NCI-H2107 treated with DMSO at 0.1 percent for 48 hours (cell line): ENCODE results near the gene C1QTNF12.

Experiments used
- DNase-seq: peaks from one replicate; lab custom pipeline; 2025; ENCODE audit not compliant: unreplicated experiment; lab: John Stamatoyannopoulos, UW

The C1QTNF12 gene

DNA sequence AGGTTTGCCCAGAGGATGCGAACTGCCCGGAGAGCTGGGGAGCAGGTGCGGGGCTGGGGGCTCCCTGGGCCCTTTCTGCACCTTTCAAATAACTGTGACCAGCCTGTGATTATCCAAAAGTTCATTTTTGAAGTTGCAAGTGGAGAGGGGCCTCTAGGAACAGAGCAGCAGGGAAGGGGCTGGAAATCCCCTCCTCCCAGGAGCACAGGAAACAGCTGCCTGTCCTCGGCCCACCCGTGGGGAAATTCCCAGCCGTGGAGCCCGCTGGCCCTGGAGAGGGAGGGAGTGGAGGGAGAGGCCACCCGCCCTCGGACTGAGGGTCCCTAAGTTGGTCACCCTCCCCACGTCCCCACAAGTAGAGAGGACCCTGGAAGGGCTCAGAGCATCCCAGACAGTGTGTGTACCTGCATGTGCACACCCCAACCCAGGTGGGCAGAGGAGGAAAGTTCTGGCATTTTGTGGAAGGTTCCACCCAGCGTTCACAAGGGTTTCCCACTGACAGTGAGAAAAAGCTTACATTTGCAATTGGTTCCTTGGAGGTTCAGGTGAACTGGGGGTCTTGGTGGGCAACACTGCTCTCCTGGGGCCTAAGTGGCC lies 31.3 kb downstream of the C1QTNF12 start:
- no peak for DNase-seq

DNA sequence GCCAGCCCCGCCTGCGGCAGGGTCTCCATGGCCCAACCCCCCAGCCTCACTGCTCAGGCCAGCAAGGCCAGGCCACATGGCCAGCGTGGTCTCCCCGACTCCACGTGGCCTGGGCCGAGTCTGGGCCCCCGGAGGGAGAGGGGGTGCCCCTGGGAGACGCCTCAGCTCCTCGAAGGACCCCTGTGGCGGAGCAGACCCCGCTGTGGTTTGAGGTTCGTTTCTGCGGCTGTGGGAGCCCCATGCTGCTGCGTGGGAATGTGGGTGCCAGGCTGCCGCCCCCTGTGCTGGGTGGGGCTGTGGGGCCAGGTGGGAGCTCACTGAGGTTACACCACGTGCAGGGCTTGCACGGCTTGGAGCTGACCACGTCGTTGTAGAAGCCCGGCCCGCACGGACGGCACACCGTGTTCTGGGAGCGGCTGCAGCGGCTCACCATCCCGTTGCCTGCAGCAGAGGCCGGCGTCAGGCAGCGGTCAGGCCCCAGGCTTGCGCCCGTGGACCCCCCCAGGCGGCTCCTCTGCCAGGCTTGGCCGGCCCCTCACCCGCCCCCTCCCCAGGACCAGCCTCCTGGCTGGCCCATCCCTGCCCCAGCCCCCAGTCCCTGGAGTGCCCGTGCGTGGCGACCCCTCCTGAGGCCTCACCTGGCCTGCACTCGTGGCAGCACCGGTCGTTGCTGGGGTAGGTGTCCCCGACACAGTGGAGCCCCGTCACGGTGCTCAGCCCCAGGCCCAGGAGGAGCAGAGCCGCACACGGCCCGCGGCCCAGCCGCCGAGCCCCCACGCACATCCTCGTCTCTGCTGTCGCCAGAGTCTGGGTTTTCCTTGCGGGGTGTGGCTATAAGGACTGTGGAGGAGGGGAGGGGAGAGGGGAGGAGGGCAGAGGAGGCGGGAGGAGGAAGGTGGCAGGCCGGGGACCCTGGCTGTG lies 32.9 kb downstream of the C1QTNF12 start, which contains the start of gene TNFRSF4:
Gene TNFRSF4, minus strand, starts transcription at position 809 of the 921 bp plus-strand sequence. Its CDS starts 26 bp downstream, at position 783.
- DNase-seq: no peak

DNA sequence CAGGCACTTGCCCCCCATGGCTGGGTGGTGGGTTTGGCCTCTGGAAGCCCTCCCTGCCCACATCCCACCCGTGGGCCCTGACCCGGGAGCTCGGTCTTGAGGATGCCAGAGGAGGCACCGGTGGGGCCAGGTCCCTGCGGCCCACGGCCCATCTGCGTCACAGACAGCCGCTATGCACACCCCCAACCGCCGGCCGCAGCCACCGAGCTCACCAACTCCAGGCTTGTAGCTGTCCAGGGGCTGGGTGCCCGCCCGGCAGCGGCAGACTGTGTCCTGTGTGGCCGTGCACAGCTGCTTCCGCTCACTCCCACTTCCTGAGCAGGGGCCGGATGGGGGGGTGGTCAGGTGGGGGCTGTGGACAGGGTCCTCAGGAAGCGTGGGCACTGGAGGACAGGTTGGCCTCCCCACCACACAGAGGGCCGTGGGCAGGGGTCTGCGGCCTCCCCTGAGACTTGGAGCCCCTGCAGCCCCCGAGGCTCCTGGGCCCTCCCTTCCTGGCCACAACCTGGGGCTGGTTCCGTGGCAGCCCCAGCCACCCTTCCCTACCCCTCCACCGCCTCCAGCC lies 33.7 kb downstream of the C1QTNF12 start:
- DNase-seq: no peak

DNA sequence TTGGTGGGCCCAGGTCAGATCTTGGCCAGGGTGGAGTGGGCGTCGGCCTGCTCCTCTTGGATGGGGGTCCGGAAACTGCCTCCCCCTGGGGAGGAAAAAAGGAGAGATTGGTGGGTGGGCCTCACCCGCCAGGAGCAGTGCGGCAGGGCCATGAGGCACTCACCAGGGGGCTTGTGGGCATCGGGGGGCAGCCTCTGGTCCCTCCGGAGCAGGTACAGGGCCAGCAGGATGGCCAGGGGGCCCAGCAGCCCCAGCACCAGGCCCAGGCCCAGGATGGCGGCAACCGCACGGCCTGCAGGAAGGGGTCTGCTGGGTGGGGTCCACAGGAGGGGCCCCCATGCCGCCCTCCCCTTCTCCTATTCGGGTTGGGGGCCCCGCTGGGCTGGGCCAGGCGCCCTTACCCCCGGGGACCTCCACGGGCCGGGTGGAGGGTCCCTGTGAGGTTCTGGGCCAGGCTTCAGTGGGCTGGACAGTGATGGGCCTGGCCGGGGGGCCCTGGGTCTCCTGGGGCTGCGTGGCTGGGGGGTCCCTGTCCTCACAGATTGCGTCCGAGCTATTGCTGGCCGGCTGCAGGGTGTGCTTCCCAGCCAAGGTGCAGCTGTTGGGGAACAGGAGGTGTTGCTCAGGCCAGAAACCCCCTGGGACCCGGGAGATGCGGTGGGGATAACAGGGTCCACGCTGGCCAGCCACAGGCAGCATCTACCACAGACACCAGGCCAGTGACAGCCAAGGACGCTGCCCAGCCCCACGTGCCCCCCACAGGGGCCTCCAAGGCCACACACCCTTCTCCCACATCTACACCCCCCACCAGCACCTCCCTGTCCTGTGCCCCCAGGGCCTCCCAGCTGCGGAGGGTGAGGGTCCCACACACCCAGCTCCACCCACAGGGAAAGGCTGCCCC lies 34.7 kb downstream of the C1QTNF12 start:
- DNase-seq: no peak

DNA sequence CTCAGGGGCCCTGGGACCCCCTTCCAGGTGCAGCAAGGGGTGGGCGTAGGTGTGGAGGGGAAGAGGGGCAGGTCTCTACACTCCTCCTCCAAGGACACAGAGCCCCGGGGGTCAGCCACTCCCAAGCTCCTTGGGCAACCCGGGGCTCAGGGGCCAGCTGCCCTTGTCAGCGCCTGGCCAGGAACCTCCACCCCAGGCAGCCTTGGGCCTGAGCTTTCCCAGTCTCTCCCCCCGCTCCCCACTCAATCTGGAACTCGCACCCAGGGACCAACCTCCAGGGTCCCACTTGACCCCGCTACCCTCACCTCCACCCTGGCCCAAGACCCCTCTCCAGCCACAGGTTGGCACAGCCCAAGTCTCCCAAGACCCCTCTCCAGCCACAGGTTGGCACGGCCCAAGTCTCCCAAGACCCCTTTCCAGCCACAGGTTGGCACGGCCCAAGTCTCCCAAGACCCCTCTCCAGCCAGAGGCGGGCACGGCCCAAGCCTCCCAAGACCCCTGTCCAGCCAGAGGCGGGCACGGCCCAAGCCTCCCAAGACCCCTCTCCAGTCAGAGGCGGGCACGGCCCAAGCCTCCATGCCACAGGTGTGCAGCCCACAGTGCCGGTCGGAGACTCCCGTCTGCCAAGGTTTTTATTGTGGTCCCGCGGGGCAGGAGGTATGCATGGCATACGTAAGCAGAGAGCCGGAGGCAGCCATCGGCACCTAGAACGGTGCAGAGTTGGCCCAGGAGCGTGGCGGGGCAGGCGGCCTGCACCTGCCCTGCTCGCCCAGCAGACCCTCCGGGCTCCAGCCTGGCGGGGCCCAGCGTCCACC lies 35.6 kb downstream of the C1QTNF12 start:
- DNase-seq: no peak

DNA sequence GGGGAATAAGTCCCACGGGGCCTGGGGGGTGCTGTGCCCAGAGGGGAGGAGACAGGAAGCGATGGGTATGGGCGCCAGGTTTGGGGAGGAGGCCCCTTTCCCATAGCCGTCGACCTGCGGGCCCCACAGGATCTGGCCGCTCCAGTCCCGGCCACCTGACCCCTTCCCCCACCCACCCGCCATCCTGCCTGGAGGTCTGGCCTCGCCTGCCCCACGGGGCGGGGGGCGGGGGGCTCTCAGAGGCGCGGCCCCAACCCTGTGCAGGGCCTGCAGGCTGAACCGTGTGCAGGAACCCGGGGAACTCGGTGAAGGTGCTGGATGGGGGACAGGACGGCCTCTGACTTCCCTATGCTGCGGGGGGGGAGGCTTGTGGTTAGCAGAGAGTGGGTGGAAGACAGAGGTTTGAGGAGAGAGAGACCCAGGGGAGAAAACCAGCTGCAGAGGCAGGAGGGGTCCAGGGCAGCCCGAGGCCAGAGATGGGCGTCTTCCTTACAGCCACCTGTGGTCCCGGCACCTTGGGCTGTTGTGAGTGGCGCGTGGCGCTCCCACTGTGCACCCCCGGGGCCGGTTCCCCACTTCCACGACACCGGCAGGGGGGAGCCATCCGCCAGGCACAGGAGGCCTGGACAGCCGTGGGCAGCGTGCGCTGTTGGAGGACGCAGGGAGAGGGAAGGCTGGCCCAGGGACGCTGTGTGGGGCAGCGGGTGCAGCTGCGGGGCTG lies 37.6 kb downstream of the C1QTNF12 start:
- no peak for DNase-seq

DNA sequence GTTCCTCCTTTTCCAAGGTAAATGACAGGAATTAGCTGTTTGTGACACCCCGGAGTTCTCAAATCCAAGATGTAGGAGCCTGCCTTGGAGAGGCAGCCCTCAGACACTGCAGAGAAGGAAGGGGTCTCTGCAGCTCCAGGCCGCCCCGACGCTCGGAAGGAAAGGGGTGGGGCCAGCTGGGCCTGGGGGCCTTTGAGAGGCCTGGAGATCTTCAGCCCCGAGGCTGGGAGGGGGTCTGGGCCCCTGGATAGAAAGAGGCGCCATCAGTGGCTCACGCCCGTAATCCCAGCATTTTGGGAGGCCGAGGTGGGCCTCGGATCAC lies 39.0 kb downstream of the C1QTNF12 start:
- no peak for DNase-seq

DNA sequence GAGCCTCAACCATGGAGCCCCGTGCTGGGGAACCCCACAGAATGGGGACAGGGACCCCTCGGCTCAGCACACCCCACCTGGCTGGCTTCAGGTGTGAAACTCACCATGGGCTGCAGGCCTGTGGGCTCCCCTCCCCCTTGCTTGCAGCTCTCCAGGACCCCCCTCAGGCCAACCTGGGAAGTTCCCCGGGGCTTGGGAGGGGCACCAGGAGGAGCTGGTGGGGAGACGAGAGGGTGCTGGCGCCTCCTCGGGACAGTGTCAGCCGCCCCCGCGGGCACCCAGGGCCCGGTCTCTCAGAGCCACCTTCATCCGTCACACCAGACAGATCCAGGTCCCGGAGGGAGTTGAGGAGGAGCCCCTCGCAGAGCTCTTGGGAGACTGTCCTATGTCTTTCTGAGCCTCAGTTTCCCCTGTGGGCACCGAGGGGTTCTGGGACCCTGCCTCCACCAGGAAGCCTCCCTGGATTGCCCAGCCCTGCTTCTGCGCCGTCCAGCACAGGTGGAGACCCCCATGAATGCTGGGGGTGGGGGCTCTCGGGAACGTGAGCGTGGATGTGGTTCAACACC lies 39.5 kb downstream of the C1QTNF12 start:
- DNase-seq: no peak

DNA sequence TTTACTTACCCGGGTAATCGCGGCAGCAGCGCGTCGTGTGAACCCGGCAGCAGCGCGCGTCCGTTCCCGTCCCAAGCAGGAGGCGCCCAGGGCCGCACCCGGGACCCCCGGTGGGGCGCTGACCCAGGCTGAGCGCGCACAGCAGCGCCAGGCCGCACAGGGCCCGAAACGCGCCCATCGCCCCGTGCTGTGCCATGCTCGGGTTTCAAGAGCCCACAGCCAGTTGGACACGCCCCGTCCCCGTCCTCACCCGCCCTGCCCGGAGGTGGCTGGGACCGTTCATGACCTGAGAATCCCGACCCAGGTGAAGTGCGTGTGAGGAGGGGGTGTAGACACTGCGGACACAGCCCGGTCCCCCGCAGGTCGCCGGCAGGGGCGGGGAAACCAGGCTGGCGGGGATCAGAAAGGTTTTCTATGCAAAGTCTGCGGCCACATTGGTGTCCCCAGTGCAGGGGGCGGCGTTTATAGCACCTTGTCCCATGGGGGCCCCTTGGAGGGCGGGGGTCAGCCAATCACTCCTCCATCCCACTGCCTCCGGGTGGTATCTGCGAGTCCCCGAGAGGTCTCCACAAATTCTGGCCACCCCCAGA lies 40.1 kb downstream of the C1QTNF12 start, which contains the start of gene TNFRSF18:
Gene TNFRSF18, minus strand, starts transcription at position 217 of the 590 bp plus-strand sequence. Its CDS starts 21 bp downstream, at position 196.
- DNase-seq: no peak

DNA sequence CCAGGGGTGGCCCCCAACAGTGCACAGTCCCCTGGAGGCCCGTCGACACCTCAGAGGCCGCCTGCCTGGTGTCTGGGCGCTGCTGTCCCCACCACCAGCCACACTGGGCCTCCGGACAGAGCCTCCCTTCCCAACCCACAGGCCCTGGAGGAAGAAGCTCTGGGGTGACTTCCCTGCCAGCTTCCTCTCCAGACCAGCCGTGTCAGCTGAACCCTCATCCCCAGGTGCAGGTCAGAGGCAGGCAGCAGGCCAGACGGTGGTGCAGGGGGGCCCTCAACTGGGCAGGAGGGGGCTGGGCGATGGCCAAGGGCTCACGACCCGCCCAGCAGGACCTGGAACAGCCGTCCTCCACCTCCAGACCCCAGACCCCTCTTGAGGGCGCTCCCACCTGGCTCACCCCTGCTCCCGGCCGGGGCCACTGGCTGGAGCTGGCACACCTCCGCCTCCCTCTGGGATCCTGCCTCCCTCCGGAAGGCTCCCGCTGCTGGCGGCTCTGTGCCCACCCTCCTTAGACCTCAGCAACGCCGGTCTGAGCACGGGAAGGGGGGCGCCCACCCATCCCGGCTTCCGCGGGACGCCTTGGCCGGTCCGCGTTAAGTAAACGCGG lies 40.6 kb downstream of the C1QTNF12 start:
- DNase-seq: no peak

DNA sequence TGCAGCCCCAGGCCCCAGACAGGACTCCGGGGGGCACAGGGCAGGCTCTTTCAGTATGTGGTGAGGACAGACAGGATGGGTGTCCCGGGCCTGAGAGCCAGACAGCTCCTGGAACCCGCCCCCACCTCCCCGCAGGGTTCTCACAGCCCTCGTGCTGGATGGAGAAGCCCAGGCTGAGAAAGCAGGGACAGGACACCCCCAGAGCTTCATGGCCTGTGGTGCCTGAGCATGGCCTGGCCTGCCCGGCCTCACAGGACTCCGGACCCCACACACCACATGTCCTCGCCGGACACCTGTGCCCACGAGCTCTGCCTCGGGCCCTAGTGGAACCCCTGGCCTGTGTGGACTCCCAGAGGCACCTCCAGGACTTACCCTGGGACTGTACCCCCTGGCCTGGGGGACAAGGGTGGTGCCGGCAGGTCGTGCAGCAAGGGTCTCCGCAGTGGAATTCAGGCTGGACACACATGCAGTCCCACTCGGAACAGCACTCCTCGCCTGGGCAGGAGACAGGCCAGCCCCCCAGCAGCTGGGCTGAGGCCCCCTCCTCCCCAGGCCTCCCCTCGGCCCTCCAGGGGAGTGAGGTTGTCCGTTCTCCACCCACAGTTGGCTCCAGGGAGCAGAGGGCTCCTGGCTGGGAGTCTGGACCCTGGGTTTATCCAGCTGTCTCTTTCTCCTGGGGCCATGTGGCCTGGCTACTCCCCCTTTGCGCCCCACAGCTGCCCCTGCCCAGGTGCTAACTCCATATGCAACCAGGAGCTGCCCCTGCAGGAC lies 41.3 kb downstream of the C1QTNF12 start:
- DNase-seq: no peak

DNA sequence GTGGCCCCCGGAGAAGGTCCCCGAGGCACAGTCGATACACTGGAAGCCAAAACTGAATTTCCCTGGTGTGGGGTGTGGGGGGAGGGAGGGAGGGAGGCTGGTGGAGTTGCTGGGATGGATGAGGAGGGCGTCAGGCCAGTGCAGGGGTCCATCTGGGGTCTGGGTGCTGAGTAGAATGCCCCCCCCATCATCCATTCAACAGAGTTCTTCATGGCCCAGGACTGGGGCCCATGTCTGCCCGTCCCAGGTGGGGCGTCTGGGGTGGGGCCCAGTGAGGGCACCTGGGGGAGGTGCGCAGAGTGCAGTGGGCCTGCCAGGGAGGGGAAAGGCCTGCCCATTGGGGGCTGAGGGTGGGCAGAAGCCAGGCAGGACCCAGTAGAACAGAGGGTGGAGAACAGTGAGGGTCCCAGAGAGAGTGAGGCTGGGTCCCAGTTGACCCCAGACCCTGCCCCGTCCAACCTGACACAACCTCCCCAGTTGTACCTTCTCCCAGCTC lies 42.0 kb downstream of the C1QTNF12 start:
- no peak for DNase-seq

DNA sequence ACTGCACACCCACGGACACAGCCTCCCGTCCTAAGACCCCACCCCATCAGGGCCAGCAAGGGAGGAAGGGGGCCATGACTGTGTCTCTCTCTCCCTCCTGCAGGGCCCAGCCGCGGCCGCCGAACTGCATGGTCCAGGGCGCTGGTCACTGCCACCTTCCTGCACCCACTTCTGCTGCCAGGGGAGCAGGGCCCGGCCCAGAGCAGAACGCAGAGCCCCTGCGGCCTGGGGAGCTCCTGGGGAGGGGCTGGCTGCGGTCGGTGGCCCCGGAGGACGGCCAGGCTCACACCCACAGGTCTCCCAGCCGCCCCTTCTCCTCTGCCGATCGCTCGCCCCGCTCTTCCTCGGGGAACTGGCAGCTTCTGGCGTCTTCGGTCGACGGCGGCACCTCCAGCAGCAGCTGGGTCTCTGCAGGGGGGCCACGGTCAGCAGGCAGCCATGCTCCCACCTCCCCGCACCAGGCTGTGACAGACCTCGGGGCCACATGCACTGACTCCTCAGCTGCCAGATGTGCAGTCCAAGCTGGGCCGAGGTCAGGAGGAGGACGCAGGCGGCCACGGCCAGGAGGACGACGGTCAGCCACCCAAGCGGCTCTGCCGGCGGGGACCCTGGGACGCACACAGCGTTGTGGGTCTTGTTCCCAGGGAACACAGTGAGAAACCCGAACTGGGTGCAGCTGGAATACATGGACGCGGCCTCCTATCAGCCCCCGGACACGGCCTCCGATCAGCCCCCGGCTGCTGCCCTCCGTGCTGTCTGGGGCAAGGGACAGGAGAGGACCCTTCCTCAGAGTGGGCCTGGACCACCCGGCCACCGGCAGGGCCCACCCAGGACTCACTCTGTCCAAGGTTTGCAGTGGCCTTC lies 42.7 kb downstream of the C1QTNF12 start:
- no peak for DNase-seq

DNA sequence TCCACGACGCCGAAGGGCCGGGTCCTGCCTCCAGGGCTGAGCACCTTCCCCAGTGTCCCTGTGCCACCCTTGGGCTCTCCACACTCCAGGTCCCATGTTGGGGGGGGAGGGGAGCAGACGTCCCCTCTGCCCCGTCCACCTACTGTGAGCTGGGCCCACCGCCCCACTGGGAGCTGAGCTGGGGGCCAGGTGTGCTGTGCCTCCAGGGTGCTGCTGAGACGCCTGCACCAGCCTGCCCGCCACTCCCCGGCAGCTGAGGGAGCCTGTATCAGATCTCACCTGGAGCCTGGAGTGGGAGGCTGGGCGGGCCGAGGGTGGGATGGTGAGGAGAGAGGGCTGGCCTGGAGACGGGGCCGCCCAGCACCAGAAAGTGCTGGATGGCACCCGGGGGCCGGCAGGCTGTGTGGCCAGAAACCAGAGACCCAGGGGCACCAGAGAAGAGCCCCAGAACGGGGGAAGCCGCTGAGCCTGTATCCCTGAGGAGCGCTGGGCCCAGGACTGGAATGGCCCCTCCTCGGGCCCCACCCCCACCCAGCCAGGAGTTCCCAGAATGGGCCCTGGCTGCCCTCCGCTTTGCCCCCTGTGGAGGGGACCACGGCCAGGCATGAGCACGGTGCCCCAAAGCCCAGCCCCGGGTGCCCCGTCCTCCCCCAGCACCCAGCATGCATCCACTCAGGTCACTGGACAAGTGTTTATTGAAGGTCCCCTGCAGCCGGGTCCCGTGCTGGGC lies 43.5 kb downstream of the C1QTNF12 start:
- DNase-seq: no peak

DNA sequence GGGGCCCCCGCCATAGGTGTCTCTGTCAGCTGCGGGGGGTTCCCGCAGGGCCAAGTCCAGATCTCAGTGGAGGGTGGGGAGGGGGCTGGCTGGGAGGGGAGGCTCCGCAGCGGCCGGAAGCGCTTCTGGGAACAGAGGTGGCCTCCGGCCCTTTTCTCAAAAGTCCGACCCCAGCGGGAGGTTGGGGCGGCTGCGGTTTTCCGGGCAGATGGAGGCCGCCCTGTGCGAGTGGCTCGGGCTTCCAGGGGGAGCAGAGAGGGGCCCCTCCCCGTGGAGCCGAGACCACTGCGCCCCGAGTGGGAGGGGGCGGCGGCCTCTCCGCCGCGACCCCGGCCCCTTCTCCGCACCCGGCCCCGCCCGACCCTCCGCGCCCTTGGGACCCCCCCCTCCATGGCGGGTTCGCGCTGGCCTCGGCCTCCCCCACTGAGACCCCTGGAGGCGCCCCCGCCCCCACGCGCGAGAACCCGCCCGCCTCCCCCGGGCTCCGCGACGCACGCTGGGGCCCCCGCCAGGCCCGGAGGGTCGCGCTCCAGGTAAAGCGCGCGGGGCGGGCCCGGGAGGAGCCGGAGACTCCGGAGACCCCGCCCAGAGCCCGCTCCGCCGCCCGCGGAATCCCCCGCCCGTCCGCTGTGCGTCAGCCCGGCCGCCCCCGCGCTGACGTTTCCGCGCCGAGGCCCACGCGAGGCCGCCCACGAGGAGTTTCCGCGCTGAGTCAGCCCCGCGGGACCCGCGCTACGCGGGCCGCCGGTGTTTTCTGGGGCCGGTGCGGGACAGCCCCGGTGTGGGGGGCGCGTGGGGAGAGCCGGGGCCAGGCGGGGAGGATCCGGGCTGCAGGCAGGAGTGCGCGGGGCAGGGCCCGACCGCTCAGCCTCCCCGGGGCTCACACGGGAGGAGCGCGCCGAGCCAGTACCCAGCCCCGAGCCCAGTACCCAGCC lies 45.4 kb downstream of the C1QTNF12 start:
- no peak for DNase-seq
